ENCODE measurements around the gene BMPR1B. TPM values are rescaled to one million over a fixed set of nuclear protein-coding genes. Genes with fewer than 3 reads are reported as not detected.

Gene BMPR1B
- total RNA-seq, 1 experiment from 2014 or later: 0.35 TPM

GRCh38 chr4:95073646-95074045, 315.9 kb downstream of the BMPR1B start:
- H3K56ac ChIP-seq (ENCODE audit: insufficient read length, low read depth, low read length): no peak overlapping the region
- no peak overlapping the region for H3K4ac ChIP-seq (ENCODE audit: low read depth, low read length)
- H3K9me3 ChIP-seq (ENCODE audit: control insufficient read depth, low read depth, low read length): no peaks in the 10 kb centered on the region
- H3K79me1 ChIP-seq (ENCODE audit: insufficient read depth, low read depth, low read length, poor library complexity, severe bottlenecking): no peaks in the 10 kb centered on the region
- H2BK120ac ChIP-seq (ENCODE audit: low read depth, low read length, poor library complexity, severe bottlenecking): no peak overlapping the region
- H3K18ac ChIP-seq (ENCODE audit: insufficient read length, low read depth, low read length): no peak overlapping the region
- WGBS (ENCODE audit: extremely low coverage, insufficient read length, low lambda C conversion rate): no CpG with 5 or more reads among the region's 1 CpG
- H3K4me2 ChIP-seq (ENCODE audit: insufficient read depth, insufficient read length, low read length): no peak overlapping the region
- no peak overlapping the region for H4K5ac ChIP-seq (ENCODE audit: insufficient read length, low read depth, low read length)
- H3K14ac ChIP-seq (ENCODE audit: insufficient read depth, low read length): no peak overlapping the region
- H2BK15ac ChIP-seq (ENCODE audit: low read depth, low read length): no peak overlapping the region
- H4K8ac ChIP-seq (replicated peaks; ENCODE audit: insufficient read length, low read depth, low read length): no peak overlapping the region
- H2BK12ac ChIP-seq (ENCODE audit: insufficient read length, low read depth, low read length): no peak overlapping the region
- H3K9ac ChIP-seq (ENCODE audit: extremely low read depth, insufficient read length, low read length): no peak overlapping the region
- TF ChIP-seq, protein P1, sequence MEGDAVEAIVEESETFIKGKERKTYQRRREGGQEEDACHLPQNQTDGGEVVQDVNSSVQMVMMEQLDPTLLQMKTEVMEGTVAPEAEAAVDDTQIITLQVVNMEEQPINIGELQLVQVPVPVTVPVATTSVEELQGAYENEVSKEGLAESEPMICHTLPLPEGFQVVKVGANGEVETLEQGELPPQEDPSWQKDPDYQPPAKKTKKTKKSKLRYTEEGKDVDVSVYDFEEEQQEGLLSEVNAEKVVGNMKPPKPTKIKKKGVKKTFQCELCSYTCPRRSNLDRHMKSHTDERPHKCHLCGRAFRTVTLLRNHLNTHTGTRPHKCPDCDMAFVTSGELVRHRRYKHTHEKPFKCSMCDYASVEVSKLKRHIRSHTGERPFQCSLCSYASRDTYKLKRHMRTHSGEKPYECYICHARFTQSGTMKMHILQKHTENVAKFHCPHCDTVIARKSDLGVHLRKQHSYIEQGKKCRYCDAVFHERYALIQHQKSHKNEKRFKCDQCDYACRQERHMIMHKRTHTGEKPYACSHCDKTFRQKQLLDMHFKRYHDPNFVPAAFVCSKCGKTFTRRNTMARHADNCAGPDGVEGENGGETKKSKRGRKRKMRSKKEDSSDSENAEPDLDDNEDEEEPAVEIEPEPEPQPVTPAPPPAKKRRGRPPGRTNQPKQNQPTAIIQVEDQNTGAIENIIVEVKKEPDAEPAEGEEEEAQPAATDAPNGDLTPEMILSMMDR (conservative IDR thresholded peaks at IDR 0.05): no peak
- H3K23ac ChIP-seq (ENCODE audit: insufficient read length, low read depth, low read length): no peak overlapping the region
- no peak overlapping the region for H2AK5ac ChIP-seq (ENCODE audit: insufficient read length, low read length)
- no peaks in the 10 kb centered on the region for H3K79me2 ChIP-seq (ENCODE audit: insufficient read depth, low read length)
- no peaks in the 10 kb centered on the region for H4K20me1 ChIP-seq (ENCODE audit: control insufficient read depth, insufficient read depth, insufficient read length)
- no peaks in the 10 kb centered on the region for H3K4me1 ChIP-seq (ENCODE audit: insufficient read depth, low read length)
- no peaks in the 10 kb centered on the region for H3K27me3 ChIP-seq (ENCODE audit: insufficient read depth, low read length)
- no peak overlapping the region for H3K27ac Mint-ChIP-seq
- no peak overlapping the region for H3K4me3 Mint-ChIP-seq
- H2AFZ ChIP-seq (ENCODE audit: low read length): no peak overlapping the region
- no peaks in the 10 kb centered on the region for H3K23me2 ChIP-seq (ENCODE audit: insufficient read length, low read depth, low read length, poor library complexity, severe bottlenecking)
- H3K36me3 Mint-ChIP-seq (ENCODE audit: insufficient read depth in 1 of 3, low read depth in 3 of 3): no peaks in the 10 kb centered on the region
- no peaks in the 10 kb centered on the region for H3K27me3 Mint-ChIP-seq (ENCODE audit: low read depth)
- no peak overlapping the region for H3K27ac ChIP-seq (ENCODE audit: insufficient read length, low read depth, low read length)
- no peak overlapping the region for H4K91ac ChIP-seq (ENCODE audit: insufficient read length, low read depth, low read length)
- no peak overlapping the region for H2BK5ac ChIP-seq (ENCODE audit: insufficient read length, low read length)
- no peak overlapping the region for H2BK20ac ChIP-seq (ENCODE audit: low read depth, low read length, poor library complexity, severe bottlenecking)
- no peak for DNase-seq
- peaks cover 3 to 9% of the 10 kb centered on the region in 2 experiments for H3K4me1 Mint-ChIP-seq
- no peak overlapping the region for H3T11ph ChIP-seq (ENCODE audit: low read length)
- no peaks in the 10 kb centered on the region for H3K9me3 Mint-ChIP-seq

Data from H9 (cell line).